Fibroblast of peridontal ligament (primary cell): Measurements from ENCODE around the gene SMCO3.
"Not testable (repeated sequence)": the region's sequence is repeated elsewhere in the genome, so short reads cannot be mapped to it uniquely, and the experiment has no call there.

Source experiments
- DNase-seq: peaks from one replicate; pipeline ENCODE4 v3.0.0-alpha.2; 2010; ENCODE audit errors: extremely low read depth

The SMCO3 gene

GRCh38 chr12:14774906-14775635 lies 38.9 kb downstream of the SMCO3 start:
- DNase-seq, result peak; percentile 82

- peak; percentile 95 for DNase-seq
Observed at GRCh38 chr12:14774074-14774905, 39.7 kb downstream of the SMCO3 start.

DNA sequence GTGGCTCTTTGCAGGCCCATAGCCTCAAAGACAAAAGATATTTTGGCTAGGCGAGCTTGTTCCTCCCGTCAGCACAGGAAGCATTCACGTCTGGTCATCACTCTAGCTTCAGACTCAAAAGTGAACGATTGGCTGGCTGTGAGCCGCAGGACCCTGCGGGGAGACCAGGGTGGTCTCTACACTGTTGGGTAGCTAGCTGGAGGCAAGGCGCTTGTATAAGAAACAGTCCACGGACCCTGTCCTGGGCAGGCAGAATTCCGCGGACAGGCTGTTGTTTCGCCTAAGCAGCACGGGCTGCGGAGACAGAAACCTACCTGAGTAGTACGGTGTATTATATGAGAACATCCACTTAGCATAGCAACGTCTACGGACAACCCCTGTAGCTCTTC lies 40.3 kb downstream of the SMCO3 start:
- no peak for DNase-seq

- no peak for DNase-seq
Observed at GRCh38 chr12:14772946-14773345, 41.0 kb downstream of the SMCO3 start.

- no peak for DNase-seq
Observed at GRCh38 chr12:14771651-14772137, 42.3 kb downstream of the SMCO3 start.

DNA sequence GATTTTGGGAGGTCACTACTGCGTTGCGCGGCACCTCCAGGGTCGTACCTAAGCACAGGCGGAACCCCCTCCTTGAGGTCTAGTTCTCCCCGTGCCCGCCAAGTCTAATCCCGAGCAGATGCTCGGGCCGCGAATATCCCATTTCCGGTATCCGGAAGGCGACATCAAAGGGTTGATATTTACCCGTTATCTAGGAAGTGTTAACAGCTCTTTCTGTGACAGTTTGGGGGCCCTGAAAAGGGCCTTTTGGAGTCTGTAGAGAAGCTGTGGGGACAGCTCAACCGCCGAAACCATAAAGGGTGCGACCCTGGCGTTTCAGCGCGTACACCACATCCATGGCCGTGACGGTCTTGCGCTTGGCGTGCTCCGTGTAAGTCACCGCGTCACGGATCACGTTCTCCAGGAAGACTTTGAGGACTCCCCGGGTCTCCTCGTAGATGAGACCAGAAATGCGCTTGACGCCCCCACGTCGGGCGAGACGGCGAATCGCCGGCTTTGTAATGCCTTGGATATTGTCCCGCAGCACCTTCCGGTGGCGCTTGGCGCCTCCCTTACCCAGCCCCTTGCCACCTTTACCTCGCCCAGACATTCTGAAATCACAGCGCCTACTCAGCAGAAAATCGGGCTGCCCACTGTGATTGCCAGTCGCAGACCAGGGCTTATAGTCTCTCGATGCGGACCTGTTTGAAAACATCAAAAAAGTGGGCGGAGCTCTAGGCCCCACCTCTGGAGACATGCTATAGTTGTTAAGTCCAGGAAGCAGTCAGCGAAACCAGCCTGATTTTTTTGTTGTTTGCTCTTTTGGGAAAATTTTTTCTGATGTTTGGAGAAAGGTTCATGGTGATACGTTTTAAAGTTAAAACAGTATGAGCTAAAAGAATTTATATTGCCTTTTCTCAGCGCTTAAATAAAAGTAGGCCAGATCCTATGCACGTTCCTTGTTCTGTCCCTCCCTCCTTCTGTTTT lies 43.2 kb downstream of the SMCO3 start:
- DNase-seq, result peak; percentile 96

GRCh38 chr12:14769969-14770495 lies 44.0 kb downstream of the SMCO3 start:
- DNase-seq, result peak; percentile 61

DNA sequence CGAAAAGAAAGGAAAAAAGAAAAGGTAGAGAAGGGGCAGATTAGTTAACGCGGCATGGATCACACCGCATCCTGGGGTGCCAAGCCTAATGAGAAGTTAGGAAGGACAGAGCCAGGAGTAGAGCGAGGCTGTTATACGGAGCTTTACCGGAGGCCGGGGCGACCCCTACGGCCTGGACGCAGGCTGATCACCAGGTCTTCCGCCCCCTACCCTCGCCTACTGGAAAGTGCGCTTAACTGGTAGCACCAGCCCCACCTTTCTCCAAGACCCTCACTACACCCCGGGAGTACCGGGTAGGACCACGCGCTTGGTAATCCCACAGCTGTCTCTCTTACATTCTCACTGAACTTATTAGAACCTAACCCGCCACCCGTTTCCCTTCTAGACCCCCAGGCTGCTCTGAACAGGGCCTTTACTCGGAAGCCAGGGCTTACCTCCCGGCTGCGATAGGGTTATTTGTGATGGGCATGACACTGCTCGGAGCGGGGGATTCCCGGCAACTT lies 44.5 kb downstream of the SMCO3 start:
- DNase-seq, result no peak

DNA sequence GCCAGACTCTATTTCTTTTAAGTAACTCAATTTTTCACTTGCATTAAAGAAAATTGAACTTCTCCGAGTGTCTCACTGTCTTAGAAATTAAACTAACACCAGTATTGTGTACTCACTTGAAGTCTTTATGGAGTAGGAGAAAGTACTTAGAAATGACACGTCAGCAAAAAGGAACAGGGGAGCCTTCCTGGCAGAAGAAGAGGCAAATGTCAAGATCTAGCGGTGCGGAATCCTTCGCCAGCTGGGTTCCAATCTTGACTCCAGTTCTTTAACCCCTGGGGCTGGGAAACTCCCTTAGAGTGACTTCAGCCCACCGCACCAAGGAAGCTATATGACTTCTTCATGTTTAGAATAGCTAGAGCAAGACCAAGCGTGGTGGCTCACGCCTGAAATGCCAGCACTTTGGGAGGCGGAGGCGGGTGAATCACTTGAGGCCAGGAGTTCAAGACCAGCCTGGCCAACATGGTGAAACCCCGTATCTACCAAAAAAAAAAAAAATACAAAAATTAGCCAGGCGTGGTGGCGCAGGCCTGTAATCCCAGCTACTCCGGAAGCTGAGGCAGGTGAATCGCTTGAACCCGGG lies 45.1 kb downstream of the SMCO3 start:
- DNase-seq, result peak; percentile 40

DNA sequence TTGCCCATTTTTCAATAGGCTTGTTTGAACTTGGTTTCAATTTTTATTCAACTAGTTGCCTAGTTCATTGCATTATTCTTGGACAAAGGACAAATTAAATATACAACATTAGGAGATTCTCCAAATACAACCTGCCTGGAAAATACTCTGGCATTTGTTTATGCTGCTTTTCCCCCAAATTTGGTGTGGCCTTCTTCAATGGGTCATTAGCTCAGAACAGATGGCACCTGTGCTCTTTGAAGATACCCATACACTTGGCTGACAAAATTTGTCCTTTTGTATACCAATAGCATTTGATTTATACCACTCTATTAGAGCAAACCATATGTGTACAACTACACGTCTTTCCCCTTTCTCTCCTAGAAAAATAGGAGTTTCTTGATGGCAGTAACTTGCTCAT lies 46.4 kb downstream of the SMCO3 start:
- no peak for DNase-seq

- DNase-seq, result no peak
Observed at GRCh38 chr12:14766649-14767215, 47.2 kb downstream of the SMCO3 start.

- DNase-seq, result not testable (repeated sequence)
Observed at GRCh38 chr12:14766020-14766419, 48.0 kb downstream of the SMCO3 start.

- DNase-seq, result no peak
Observed at GRCh38 chr12:14765398-14765797, 48.6 kb downstream of the SMCO3 start.

DNA sequence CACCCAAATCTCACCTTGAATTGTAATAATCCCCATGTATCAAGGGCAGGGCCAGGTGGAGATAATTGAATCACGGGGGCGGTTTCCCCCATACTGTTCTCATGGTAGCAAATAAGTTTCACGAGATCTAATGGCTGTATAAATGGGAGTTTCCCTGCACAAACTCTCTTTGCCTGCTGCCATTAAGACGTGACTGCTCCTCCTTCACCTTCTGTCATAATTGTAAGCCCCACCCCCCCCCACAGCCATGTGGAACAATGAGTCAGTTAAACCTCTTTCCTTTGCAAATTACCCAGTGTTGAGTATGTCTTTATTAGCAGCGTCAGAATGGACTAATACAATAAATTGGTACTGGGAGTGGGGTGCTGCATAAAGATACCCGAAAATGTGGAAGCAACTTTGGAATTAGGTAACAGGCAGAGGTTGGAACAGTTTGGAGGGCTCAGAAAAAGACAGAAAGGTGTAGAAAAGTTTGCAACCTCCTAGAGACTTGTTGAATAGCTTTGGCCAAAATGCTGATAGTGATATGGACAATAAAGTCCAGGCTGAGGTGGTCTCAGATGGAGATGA lies 54.2 kb downstream of the SMCO3 start:
- DNase-seq, result not testable (repeated sequence)

DNA sequence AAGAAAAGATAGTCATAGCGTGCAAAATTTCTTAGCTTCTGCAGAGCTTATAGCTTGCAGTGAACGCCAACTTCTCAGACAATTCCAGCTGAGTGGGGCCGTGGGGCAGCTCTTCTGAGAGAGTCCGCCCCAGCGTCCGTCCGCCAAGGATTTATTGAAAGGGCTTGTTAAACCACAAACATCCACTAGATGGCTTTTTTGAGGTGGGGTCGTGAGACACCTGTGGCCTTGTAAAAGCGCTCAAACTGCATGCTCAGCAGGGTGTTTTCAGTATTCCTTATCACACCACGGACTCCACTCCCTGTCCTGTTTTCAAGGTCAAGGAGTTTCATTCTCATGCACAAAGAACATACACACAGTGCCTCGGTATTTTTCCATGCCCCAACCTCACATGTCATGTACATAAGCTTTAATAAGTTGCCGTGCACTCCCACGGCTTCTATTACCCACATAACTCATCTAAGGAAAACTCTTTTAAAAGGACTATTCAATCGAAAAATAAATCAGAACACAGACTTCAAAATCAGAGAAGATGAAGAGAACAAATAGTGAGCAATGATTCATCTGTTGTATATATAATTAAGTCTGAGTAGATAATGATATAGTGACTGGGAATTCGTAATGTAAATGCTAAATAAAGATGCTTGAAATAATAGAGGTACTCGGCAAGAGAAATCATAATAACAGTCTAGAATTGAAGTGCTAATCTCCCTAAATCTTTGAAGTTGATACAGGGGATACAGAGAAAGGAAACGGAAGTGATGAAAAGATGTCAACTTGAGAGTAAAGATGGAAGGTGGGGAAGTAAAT lies 57.4 kb downstream of the SMCO3 start:
- no peak for DNase-seq
